Measurements from ENCODE around the gene DAD1.

- TF ChIP-seq CTCF (IDR thresholded peaks at IDR 0.05) (peak; percentile 94 to 100 (median 98)), POLR2A (IDR thresholded peaks at IDR 0.05) (no peak)
Measured at GRCh38 chr14:22556990-22557623, 31.9 kb downstream of the DAD1 start.

All from adrenal gland (tissue), 5 donors.